Measurements from ENCODE around the gene ITGAV. TPM values are rescaled to one million over a fixed set of nuclear protein-coding genes. Genes with fewer than 3 reads are reported as not detected.

The ITGAV gene
- total RNA-seq, 2 donors from 2014 or later = 63.7 to 79.7 TPM

- Histone ChIP-seq H3K27me3 (ENCODE audit: control insufficient read depth, insufficient read depth, low read length, poor library complexity, severe bottlenecking) (no peaks in the 10 kb centered on the region), H3K4me3 (ENCODE audit: low read length) (no peak overlapping the region), H3K36me3 (ENCODE audit: control insufficient read depth, insufficient read depth, low read length) (no peaks in the 10 kb centered on the region), H3K9ac (ENCODE audit: extremely low read depth, low read length, poor library complexity, severe bottlenecking) (no peak overlapping the region), H3K27ac (ENCODE audit: low read depth, low read length) (no peak overlapping the region), H3K9me3 (ENCODE audit: control insufficient read depth, low read length) (no peaks in the 10 kb centered on the region), H3K4me1 (ENCODE audit: control insufficient read depth, insufficient read depth, low read length) (no peaks in the 10 kb centered on the region)
- Mint-ChIP-seq H3K27ac (no peak overlapping the region), H3K4me3 (no peak overlapping the region), H3K4me1 (peaks cover 3% of the 10 kb centered on the region), H3K9me3 (no peaks in the 10 kb centered on the region), H3K36me3 (ENCODE audit: low read depth) (no peaks in the 10 kb centered on the region), H3K27me3 (ENCODE audit: insufficient read depth) (no peaks in the 10 kb centered on the region)
- WGBS, 2 experiments (ENCODE audit: insufficient coverage in 1 of 2, insufficient read length in 1 of 2) = 85 to 90% methylated on average over 4 of the region's 4 CpGs
- DNase-seq = no peak
- TF ChIP-seq, protein P1, sequence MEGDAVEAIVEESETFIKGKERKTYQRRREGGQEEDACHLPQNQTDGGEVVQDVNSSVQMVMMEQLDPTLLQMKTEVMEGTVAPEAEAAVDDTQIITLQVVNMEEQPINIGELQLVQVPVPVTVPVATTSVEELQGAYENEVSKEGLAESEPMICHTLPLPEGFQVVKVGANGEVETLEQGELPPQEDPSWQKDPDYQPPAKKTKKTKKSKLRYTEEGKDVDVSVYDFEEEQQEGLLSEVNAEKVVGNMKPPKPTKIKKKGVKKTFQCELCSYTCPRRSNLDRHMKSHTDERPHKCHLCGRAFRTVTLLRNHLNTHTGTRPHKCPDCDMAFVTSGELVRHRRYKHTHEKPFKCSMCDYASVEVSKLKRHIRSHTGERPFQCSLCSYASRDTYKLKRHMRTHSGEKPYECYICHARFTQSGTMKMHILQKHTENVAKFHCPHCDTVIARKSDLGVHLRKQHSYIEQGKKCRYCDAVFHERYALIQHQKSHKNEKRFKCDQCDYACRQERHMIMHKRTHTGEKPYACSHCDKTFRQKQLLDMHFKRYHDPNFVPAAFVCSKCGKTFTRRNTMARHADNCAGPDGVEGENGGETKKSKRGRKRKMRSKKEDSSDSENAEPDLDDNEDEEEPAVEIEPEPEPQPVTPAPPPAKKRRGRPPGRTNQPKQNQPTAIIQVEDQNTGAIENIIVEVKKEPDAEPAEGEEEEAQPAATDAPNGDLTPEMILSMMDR (conservative IDR thresholded peaks at IDR 0.05) = no peak
Measured at GRCh38 chr2:186696290-186696689, 106.4 kb downstream of the ITGAV start.

DNA sequence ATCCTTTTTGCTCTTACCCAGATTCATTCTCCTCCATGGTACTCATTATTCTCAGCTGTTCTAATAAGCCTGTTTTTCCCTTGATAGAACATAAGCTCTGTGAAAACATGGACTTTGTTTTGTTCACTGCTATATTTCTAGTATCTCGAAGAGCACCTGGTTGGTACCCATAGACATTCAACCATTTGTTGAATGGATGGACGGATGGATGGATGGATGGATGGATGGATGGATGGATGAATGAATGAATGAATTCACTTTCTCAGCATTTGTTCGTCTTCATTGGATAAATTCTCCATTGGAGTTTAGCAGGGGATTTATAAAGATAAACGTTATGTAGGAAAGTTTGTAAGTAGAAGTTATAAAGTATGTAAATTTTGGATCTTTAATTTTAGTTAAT, 106.9 kb downstream of the ITGAV start:
- H3K4me3 ChIP-seq (ENCODE audit: low read length) = no peak overlapping the region
- Mint-ChIP-seq H3K4me3 (no peak overlapping the region), H3K27ac (no peak overlapping the region), H3K27me3 (ENCODE audit: insufficient read depth) (no peaks in the 10 kb centered on the region), H3K4me1 (peaks cover 3% of the 10 kb centered on the region), H3K9me3 (no peaks in the 10 kb centered on the region), H3K36me3 (ENCODE audit: low read depth) (no peaks in the 10 kb centered on the region)
- H3K27ac ChIP-seq (ENCODE audit: low read depth, low read length) = no peak overlapping the region
- TF ChIP-seq, protein P1 (conservative IDR thresholded peaks at IDR 0.05) = no peak
- H3K9ac ChIP-seq (ENCODE audit: extremely low read depth, low read length, poor library complexity, severe bottlenecking) = no peak overlapping the region
- no peaks in the 10 kb centered on the region for H3K9me3 ChIP-seq (ENCODE audit: control insufficient read depth, low read length)
- H3K36me3 ChIP-seq (ENCODE audit: control insufficient read depth, insufficient read depth, low read length) = no peaks in the 10 kb centered on the region
- WGBS, 2 experiments (ENCODE audit: insufficient coverage in 1 of 2, insufficient read length in 1 of 2) = 61 to 92% methylated on average over 3 to 4 of the region's 4 CpGs
- DNase-seq = no peak
- no peaks in the 10 kb centered on the region for H3K4me1 ChIP-seq (ENCODE audit: control insufficient read depth, insufficient read depth, low read length)
- H3K27me3 ChIP-seq (ENCODE audit: control insufficient read depth, insufficient read depth, low read length, poor library complexity, severe bottlenecking) = no peaks in the 10 kb centered on the region

GRCh38 chr2:186697536-186697935, 107.7 kb downstream of the ITGAV start:
- Mint-ChIP-seq H3K27me3 (ENCODE audit: insufficient read depth) (no peaks in the 10 kb centered on the region), H3K36me3 (ENCODE audit: low read depth) (no peaks in the 10 kb centered on the region), H3K27ac (no peak overlapping the region), H3K9me3 (no peaks in the 10 kb centered on the region), H3K4me3 (no peak overlapping the region), H3K4me1 (peaks cover 3% of the 10 kb centered on the region)
- DNase-seq = no peak
- 100% methylated on average over 1 of the region's 1 CpG; no CpG with 5 or more reads in 1 of the 2 experiments for WGBS, 2 experiments (ENCODE audit: insufficient coverage in 1 of 2, insufficient read length in 1 of 2)
- TF ChIP-seq, protein P1 (conservative IDR thresholded peaks at IDR 0.05) = no peak
- Histone ChIP-seq H3K9me3 (ENCODE audit: control insufficient read depth, low read length) (no peaks in the 10 kb centered on the region), H3K36me3 (ENCODE audit: control insufficient read depth, insufficient read depth, low read length) (no peaks in the 10 kb centered on the region), H3K9ac (ENCODE audit: extremely low read depth, low read length, poor library complexity, severe bottlenecking) (no peak overlapping the region), H3K27ac (ENCODE audit: low read depth, low read length) (no peak overlapping the region), H3K27me3 (ENCODE audit: control insufficient read depth, insufficient read depth, low read length, poor library complexity, severe bottlenecking) (no peaks in the 10 kb centered on the region), H3K4me3 (ENCODE audit: low read length) (no peak overlapping the region), H3K4me1 (ENCODE audit: control insufficient read depth, insufficient read depth, low read length) (no peaks in the 10 kb centered on the region)
